ENCODE data around the gene TRIP11.

The TRIP11 gene

DNA sequence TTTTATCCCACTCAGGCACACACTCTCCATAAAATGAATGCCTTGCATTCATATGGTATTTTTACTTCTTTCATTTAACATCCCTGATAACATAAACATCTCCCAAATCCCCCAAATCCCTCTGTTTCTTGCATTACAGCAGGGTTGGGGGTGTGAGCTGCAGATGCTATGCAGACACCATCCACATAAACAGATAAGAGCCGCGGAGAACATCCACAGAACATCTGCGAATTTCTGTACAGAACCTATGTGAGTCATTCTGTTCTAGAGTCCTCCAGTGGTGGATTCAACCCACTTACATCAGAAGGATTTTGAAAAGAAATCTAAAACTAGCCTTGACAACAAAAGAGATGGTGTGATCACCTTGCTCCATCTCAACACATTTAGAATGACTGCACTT is 112.7 kb downstream of the TRIP11 start:
- DNase-seq (ENCODE audit: insufficient read length, low spot score) = no peak
- no peak for TF ChIP-seq PAX5 (IDR thresholded peaks at IDR 0.05; ENCODE audit: insufficient read depth, low read length, severe bottlenecking)
- no peak for TF ChIP-seq SPI1 (IDR thresholded peaks at IDR 0.05; ENCODE audit: low read depth, low read length)
- TF ChIP-seq POU2F2 (IDR thresholded peaks at IDR 0.05; ENCODE audit: low read depth, low read length) = no peak
- TF ChIP-seq POLR2AphosphoS5 (IDR thresholded peaks at IDR 0.05; ENCODE audit: low read depth, low read length) = no peak
- no peak for TF ChIP-seq TAF1 (IDR thresholded peaks at IDR 0.05; ENCODE audit: low read depth, low read length)
- no peak for TF ChIP-seq POLR2A (IDR thresholded peaks at IDR 0.05; ENCODE audit: low read depth, low read length)
- FAIRE-seq = no peak

- no peak for TF ChIP-seq TAF1 (IDR thresholded peaks at IDR 0.05; ENCODE audit: low read depth, low read length)
- TF ChIP-seq POLR2A (IDR thresholded peaks at IDR 0.05; ENCODE audit: low read depth, low read length) = no peak
- TF ChIP-seq POLR2AphosphoS5 (IDR thresholded peaks at IDR 0.05; ENCODE audit: low read depth, low read length) = no peak
- TF ChIP-seq PAX5 (IDR thresholded peaks at IDR 0.05; ENCODE audit: insufficient read depth, low read length, severe bottlenecking) = no peak
- TF ChIP-seq POU2F2 (IDR thresholded peaks at IDR 0.05; ENCODE audit: low read depth, low read length) = no peak
- TF ChIP-seq SPI1 (IDR thresholded peaks at IDR 0.05; ENCODE audit: low read depth, low read length) = no peak
- DNase-seq (ENCODE audit: insufficient read length, low spot score) = no peak
- no peak for FAIRE-seq
These were observed 113.5 kb downstream of the TRIP11 start for GRCh38 chr14:91926131-91926890.

DNA sequence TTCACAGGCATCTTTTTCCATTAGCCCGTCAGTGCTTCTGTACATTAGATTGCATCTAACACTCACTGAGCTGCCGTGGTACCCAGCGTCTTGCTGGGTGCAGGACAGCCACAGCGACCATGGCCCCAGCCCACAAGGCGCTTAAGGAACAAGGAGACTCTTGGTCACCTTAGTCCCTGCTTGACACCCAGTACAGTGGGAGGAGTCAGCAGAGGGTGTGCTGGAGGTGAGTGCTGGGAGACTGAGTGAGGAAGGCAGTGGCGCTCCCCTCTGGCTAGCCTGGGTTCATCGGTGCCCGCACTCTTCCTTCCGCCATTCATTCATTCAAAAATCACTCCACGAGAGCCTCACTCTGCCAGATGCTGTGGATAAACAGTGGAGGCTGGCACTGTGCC is 114.1 kb downstream of the TRIP11 start:
- DNase-seq (ENCODE audit: insufficient read length, low spot score) (no peak), FAIRE-seq (no peak)
- TF ChIP-seq TAF1 (IDR thresholded peaks at IDR 0.05; ENCODE audit: low read depth, low read length) (no peak), POU2F2 (IDR thresholded peaks at IDR 0.05; ENCODE audit: low read depth, low read length) (no peak), POLR2A (IDR thresholded peaks at IDR 0.05; ENCODE audit: low read depth, low read length) (no peak), PAX5 (IDR thresholded peaks at IDR 0.05; ENCODE audit: insufficient read depth, low read length, severe bottlenecking) (no peak), SPI1 (IDR thresholded peaks at IDR 0.05; ENCODE audit: low read depth, low read length) (no peak), POLR2AphosphoS5 (IDR thresholded peaks at IDR 0.05; ENCODE audit: low read depth, low read length) (no peak)

DNA sequence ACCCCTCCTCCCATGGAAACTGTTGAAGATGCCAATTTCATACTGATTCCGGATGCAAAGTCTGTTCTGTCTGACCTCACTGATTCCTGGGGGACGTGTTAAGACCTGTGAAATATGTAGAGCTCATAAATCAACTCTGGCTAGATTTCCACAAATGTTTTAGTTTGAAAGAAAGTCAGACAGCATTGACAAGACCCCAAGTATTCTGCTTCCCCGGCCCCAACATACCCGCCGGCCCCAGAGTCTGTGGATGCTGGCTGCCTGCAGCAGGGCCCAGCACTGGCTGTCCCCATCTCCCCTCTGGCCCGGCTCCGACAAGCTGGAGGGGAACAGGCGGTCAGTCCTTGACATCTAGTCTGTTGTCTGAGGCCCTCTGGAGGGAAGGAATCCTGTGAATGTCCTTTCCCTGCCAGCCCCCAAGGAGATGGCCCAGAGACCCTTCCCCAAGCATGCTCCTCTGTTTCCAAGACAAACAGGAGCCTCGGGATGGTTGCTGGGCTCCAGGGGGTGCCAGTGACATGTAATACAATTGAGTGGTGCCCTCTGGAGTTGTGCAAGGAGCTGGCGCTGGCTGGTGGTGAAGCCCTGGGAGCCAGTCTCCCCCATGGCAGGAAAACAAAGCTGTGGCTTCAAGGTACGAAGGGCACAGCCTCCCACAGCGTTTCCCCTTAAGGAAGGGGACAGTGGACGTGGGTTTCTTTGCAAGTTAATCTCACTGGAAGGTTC is 114.7 kb downstream of the TRIP11 start:
- no peak for TF ChIP-seq SPI1 (IDR thresholded peaks at IDR 0.05; ENCODE audit: low read depth, low read length)
- no peak for TF ChIP-seq POLR2AphosphoS5 (IDR thresholded peaks at IDR 0.05; ENCODE audit: low read depth, low read length)
- no peak for TF ChIP-seq TAF1 (IDR thresholded peaks at IDR 0.05; ENCODE audit: low read depth, low read length)
- no peak for TF ChIP-seq PAX5 (IDR thresholded peaks at IDR 0.05; ENCODE audit: insufficient read depth, low read length, severe bottlenecking)
- TF ChIP-seq POU2F2 (IDR thresholded peaks at IDR 0.05; ENCODE audit: low read depth, low read length) = no peak
- TF ChIP-seq POLR2A (IDR thresholded peaks at IDR 0.05; ENCODE audit: low read depth, low read length) = no peak
- FAIRE-seq (no peak), DNase-seq (ENCODE audit: insufficient read length, low spot score) (no peak)

DNA sequence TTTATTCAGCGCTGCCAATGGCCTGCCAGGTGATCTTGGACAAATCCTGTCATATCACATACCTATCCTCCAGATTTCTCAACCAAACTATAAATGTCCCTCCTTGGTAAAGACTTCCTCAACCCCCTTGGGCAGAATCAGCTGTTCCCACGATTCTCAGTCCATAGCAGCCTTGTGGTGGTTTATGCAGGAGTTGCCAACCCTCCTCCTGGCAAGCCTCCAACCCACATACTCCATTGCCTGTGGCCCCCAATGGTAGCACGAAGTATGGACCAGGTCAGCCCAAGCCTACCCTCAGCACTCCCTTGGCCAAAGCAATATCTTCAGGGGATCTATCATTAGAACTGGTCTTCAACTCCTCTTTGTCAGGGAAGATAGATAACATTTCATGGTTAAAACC is 119.3 kb downstream of the TRIP11 start:
- TF ChIP-seq POU2F2 (IDR thresholded peaks at IDR 0.05; ENCODE audit: low read depth, low read length) (no peak), TAF1 (IDR thresholded peaks at IDR 0.05; ENCODE audit: low read depth, low read length) (no peak), POLR2AphosphoS5 (IDR thresholded peaks at IDR 0.05; ENCODE audit: low read depth, low read length) (no peak), POLR2A (IDR thresholded peaks at IDR 0.05; ENCODE audit: low read depth, low read length) (no peak), PAX5 (IDR thresholded peaks at IDR 0.05; ENCODE audit: insufficient read depth, low read length, severe bottlenecking) (no peak), SPI1 (IDR thresholded peaks at IDR 0.05; ENCODE audit: low read depth, low read length) (no peak)
- DNase-seq (ENCODE audit: insufficient read length, low spot score) (no peak), FAIRE-seq (no peak)

- FAIRE-seq = no peak
- no peak for DNase-seq (ENCODE audit: insufficient read length, low spot score)
- TF ChIP-seq POU2F2 (IDR thresholded peaks at IDR 0.05; ENCODE audit: low read depth, low read length) = no peak
These were observed 120.0 kb downstream of the TRIP11 start for GRCh38 chr14:91919814-91920213.

DNA sequence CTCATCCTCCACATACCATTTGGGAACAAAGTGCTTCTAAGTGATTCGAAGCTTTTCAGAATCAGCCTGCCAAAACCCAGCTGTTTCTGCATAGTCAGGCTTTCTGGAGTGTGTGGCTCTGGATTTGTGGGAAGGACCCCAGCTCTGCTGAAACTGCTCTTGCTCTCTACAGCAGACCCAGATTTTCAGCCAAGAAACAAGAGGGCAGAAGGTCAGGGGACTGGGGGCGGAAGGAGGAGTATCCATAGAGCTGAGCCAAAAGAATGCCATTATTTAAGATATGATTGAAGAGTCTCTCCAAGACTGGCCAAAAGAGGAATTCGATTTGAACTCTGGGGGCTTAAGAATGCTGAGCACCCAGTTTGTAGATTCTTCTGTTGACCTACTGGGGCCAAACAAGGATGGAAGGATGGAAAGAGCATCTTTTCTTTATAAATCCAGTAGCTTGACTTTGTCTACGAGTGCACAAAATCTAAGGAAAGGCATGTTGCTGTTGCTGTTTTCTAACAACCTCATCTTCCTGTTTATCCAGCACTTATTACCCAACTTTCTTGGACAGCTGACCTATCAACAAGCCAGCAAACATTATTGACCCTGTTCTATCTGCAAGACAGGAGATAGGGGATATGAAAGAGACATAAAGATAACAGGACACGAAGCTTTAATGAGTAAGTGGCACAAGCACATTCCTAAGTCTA is 121.5 kb downstream of the TRIP11 start:
- TF ChIP-seq TAF1 (IDR thresholded peaks at IDR 0.05; ENCODE audit: low read depth, low read length) (no peak), PAX5 (IDR thresholded peaks at IDR 0.05; ENCODE audit: insufficient read depth, low read length, severe bottlenecking) (no peak), POLR2A (IDR thresholded peaks at IDR 0.05; ENCODE audit: low read depth, low read length) (no peak), POU2F2 (IDR thresholded peaks at IDR 0.05; ENCODE audit: low read depth, low read length) (no peak), SPI1 (IDR thresholded peaks at IDR 0.05; ENCODE audit: low read depth, low read length) (no peak), POLR2AphosphoS5 (IDR thresholded peaks at IDR 0.05; ENCODE audit: low read depth, low read length) (no peak)
- FAIRE-seq = no peak

More for the DNA sequence above, 121.5 kb downstream of the TRIP11 start:
- DNase-seq (ENCODE audit: insufficient read length, low spot score) = no peak

Measured in GM12891 (cell line).